Stimulated activated CD4-positive, alpha-beta T cell treated with anti-CD3 and anti-CD28 coated beads, Interleukin-4, amount 100 ng/mL, for 48 hours (primary cell): ENCODE results near the gene KDM5C.

Source experiments
- DNase-seq, 2 donors: peaks; one replicate each; pipeline ENCODE4 v3.0.0-alpha.2; 2020; ENCODE audit warnings: low read depth in 2 of 2

Gene KDM5C

GRCh38 chrX:53224860-53225797 lies at the start of gene KDM5C:
TSS of gene KDM5C (minus strand) at chrX:53225207. CDS start at chrX:53224889, 318 bp downstream.
- DNase-seq, result peak; percentile 63 to 79

GRCh38 chrX:53272808-53273337 lies 47.9 kb upstream of the KDM5C start:
- DNase-seq, result no peak

GRCh38 chrX:53269536-53270107 lies 44.6 kb upstream of the KDM5C start:
- no peak for DNase-seq

- DNase-seq, result no peak
Measured at GRCh38 chrX:53268173-53268572, 43.2 kb upstream of the KDM5C start.

- no peak for DNase-seq
Measured at GRCh38 chrX:53266914-53267313, 41.9 kb upstream of the KDM5C start.

GRCh38 chrX:53265771-53266574 lies 41.0 kb upstream of the KDM5C start:
- no peak for DNase-seq

- DNase-seq, result peak in 1 of 2 donors; percentile 28
Measured at GRCh38 chrX:53263597-53264094, 38.6 kb upstream of the KDM5C start.

- no peak for DNase-seq
Measured at GRCh38 chrX:53262918-53263394, 37.9 kb upstream of the KDM5C start.

GRCh38 chrX:53262189-53262917 lies 37.3 kb upstream of the KDM5C start:
- no peak for DNase-seq

GRCh38 chrX:53261355-53261972 lies 36.5 kb upstream of the KDM5C start:
- DNase-seq, result no peak

- DNase-seq, result no peak
Measured at GRCh38 chrX:53260836-53261235, 35.8 kb upstream of the KDM5C start.

GRCh38 chrX:53257670-53258423 lies 32.8 kb upstream of the KDM5C start:
- DNase-seq, result no peak

- DNase-seq, result no peak
Measured at GRCh38 chrX:53257166-53257565, 32.2 kb upstream of the KDM5C start.

GRCh38 chrX:53256446-53257041 lies 31.5 kb upstream of the KDM5C start:
- no peak for DNase-seq

GRCh38 chrX:53255738-53256191 lies 30.8 kb upstream of the KDM5C start:
- no peak for DNase-seq

- DNase-seq, result no peak
Measured at GRCh38 chrX:53254570-53255461, 29.8 kb upstream of the KDM5C start.

GRCh38 chrX:53253293-53254020 lies 28.4 kb upstream of the KDM5C start:
- no peak for DNase-seq

- no peak for DNase-seq
Measured at GRCh38 chrX:53251307-53251706, 26.3 kb upstream of the KDM5C start.
